NCI-H345 treated with DMSO at 0.1 percent for 48 hours (cell line): Measurements from ENCODE around the gene CFAP100.

ENCODE experiments used
- DNase-seq: peaks from one replicate; lab custom pipeline; 2025; ENCODE audit not compliant: unreplicated experiment; lab: John Stamatoyannopoulos, UW

CFAP100 gene

GRCh38 chr3:126476166-126477060 lies 81.7 kb downstream of the CFAP100 start:
- peak; percentile 23 for DNase-seq

DNA sequence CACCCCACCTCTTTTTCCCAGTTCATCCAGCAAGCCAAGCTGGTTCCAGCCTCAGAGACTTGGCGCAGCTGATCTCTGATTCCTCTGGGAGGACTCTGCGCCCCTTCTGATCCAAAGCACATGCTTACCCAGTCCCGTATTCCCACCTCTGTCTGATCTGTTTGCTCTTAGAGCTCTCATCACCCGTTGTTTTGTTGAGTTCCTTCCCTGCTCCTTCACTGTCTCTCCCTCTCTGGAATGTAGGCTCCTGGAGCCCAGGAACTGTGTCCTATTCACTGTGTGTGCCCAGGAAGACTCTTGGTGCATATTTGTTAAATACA lies 82.3 kb downstream of the CFAP100 start:
- DNase-seq, result no peak

- no peak for DNase-seq
Observed at GRCh38 chr3:126478581-126479310, 84.0 kb downstream of the CFAP100 start.

- no peak for DNase-seq
Observed at GRCh38 chr3:126479642-126480041, 84.9 kb downstream of the CFAP100 start.

DNA sequence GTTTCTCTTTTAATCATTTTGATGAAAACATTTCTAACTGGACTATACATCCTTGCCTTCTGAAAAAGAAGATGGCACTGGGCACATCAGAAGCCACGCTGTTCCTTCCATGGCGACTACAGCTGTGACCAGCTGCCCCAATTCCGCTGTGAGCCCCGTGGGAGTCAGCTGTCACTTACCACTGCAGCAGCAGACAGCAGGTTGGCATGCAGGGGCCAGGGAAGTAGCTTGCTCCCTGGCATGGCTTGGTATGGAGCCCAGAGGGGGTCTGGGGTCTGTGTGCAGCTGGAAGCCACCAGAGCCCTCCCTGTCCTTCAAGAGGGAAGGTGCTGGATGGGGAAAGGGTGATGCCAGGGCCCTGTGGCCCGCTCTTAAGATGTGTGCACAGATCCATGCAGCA lies 85.5 kb downstream of the CFAP100 start:
- DNase-seq, result no peak

DNA sequence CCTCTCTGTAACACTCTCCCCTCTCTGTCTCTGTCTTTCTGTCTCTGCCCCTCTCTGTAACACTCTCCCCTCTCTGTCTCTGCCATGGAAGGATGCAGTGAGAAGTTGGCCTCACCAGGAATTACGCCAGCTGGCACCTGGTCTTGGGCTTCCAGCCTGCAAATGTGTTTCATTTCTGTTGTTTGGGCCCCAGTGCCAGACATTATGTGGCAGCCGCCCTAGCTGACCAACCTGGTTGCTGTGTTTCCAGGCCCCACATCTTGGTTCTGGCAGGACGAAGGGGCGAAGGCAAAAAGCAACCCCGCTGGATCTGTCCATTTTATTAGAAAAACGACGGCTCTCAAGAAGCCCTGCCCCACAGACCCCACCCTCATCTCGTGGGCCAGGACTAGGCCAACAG lies 86.2 kb downstream of the CFAP100 start:
- DNase-seq, result no peak

DNA sequence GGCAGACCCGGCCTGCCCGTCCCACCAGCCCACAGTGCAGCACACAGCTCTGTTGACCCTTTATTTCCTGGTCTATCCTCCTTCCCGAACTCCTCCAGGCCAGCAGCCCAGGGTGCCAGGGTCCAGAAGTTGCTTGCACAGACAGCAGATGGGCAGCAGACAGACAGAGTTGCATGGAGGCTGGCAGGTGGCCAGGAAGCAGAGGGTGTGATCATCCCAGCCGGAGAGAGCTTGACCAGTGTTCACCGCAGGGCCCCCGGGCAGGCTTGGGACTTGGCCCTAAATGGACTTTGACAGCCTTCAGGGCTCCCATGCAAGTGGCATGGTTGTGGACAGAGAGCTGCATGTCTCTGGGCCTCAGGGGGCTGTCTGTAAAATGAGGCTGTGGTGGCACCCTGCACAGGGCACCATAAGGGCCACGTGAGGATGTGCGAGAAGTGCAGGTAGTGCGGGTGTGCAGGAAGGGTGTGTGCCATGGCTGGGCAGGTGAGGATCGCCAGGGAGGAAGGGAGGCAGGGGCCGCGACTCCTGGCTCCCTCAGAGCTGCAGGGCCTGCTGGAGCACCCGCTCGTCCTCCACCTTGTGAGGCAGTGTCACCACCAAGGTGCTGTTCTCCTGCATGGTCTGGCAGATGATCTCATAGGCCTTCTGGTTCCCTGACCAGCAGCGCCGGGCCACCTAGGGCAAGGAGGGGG lies 87.2 kb downstream of the CFAP100 start:
- DNase-seq, result no peak

- DNase-seq, result no peak
Observed at GRCh38 chr3:126482503-126483255, 88.0 kb downstream of the CFAP100 start.

DNA sequence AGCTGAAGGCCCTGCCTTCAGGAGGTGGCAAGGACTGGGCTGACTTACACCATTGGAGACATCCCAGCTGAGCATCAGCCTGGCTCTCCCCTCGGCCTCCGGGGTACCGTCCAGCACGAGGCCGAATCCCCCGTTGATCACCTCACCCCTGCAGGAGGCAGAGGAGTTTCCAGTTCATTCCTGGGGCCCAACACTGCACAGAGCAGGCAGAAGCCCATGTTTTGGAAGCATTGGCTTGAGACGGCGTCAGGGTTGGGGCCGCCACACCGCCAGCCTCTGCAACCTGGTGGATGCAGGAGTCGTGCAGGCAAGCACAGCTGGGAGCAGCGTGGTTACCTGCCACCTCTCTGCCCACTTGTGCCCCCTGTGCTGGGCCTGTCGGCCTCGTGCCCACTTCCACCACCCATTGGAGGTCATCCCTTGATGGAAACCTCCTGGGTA lies 88.6 kb downstream of the CFAP100 start:
- DNase-seq, result no peak

- DNase-seq, result no peak
Observed at GRCh38 chr3:126484148-126484547, 89.4 kb downstream of the CFAP100 start.

DNA sequence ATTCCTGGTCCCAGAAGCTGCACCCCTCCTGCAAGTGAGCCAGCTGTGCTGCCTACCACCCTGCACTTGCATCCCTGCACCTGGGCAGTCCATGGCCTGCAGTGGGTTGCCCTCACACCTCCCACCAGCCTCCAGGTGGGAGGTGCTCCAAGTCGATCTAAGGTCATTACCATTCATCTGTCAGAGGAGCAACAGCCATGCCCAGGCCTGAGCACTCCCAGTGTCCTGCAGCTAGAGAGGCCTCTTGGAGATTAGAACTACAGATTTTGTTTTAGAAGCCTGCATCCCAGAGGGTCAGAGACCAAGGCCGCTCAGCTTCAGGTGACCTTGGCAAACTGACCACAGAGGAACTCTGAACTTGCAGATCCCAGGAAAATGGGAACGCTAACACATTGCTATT lies 90.0 kb downstream of the CFAP100 start:
- no peak for DNase-seq

- no peak for DNase-seq
Observed at GRCh38 chr3:126485176-126485897, 90.6 kb downstream of the CFAP100 start.

GRCh38 chr3:126485956-126486355 lies 91.2 kb downstream of the CFAP100 start:
- no peak for DNase-seq
